GM12878 (cell line): Measurements from ENCODE around the gene RFX7.

Source experiments
- CHD1 ChIP-seq: IDR thresholded peaks from 2 replicates; pipeline ENCODE4 v1.6.1; 2012; ENCODE audit warnings: low read depth, low read length, improper control_type of control experiment
- CTCF ChIP-seq, 3 experiments: IDR thresholded peaks in 2 of 3; conservative IDR thresholded peaks in 1 of 3; 2 replicates each; pipeline ENCODE4 v1.5.1; 2011; ENCODE audit warnings: low read depth in 3 of 3, low read length in 3 of 3, mild to moderate bottlenecking in 3 of 3, control low read depth in 2 of 3, moderate library complexity in 2 of 3, inconsistent platforms in 1 of 3, mixed read lengths in 1 of 3; ENCODE audit not compliant: control insufficient read depth in 2 of 3, insufficient read depth in 1 of 3; ENCODE audit errors: extremely low read depth in 1 of 3
- EP300 ChIP-seq, 2 experiments: fragments of 150-350 bp in 1 of 2; IDR thresholded peaks; 2 replicates each; pipeline ENCODE4 v1.6.1; 2011 to 2012; ENCODE audit warnings: low read depth in 2 of 2, low read length in 2 of 2, borderline replicate concordance in 1 of 2, improper control_type of control experiment in 1 of 2, inconsistent platforms in 1 of 2; ENCODE audit not compliant: control insufficient read depth in 1 of 2
- HCFC1 ChIP-seq: fragments of 150-350 bp; IDR thresholded peaks from 2 replicates; pipeline ENCODE4 v1.6.1; 2014; ENCODE audit warnings: low read length
- MXI1 ChIP-seq: fragments of 150-350 bp; IDR thresholded peaks from 2 replicates; pipeline ENCODE4 v1.6.1; 2011; ENCODE audit warnings: low read depth, mild to moderate bottlenecking, inconsistent platforms, low read length, improper control_type of control experiment
- POLR2AphosphoS5 ChIP-seq: IDR thresholded peaks from 2 replicates; pipeline ENCODE4 v1.6.1; 2011; ENCODE audit warnings: mild to moderate bottlenecking, low read length, inconsistent platforms
- RFX5 ChIP-seq: IDR thresholded peaks from 2 replicates; pipeline ENCODE4 v1.6.1; 2011; ENCODE audit warnings: low read depth, low read length, improper control_type of control experiment
- SMC3 ChIP-seq: IDR thresholded peaks from 2 replicates; pipeline ENCODE4 v1.6.1; 2011; ENCODE audit warnings: low read length, improper control_type of control experiment, borderline replicate concordance
- TARDBP ChIP-seq: IDR thresholded peaks from 2 replicates; pipeline ENCODE4 v1.6.1; 2016; ENCODE audit warnings: borderline replicate concordance
- ZBTB33 ChIP-seq: fragments of 450-650 bp; IDR thresholded peaks from 2 replicates; pipeline ENCODE4 v1.6.1; 2017; ENCODE audit warnings: mild to moderate bottlenecking
- TF ChIP-seq, protein P1 (sequence below): IDR thresholded peaks from 2 replicates; pipeline ENCODE4 v1.6.1; 2012; ENCODE audit warnings: low read depth, low read length, improper control_type of control experiment

- TF ChIP-seq HCFC1 (peak; percentile 70), POLR2AphosphoS5 (peak; percentile 96), SMC3 (peak; percentile 98), MXI1 (peak; percentile 48; the same call in 1 of the 2 replicates), CHD1 (no peak), CTCF (IDR thresholded peaks at IDR 0.05 in 2 of 3, conservative IDR thresholded peaks at IDR 0.05 in 1 of 3; ENCODE audit: control insufficient read depth in 2 of 3, extremely low read depth in 1 of 3, insufficient read depth in 1 of 3, low read depth in 3 of 3, low read length in 3 of 3) (peak; percentile 100; a peak in 5 of 6 replicates), EP300 (IDR thresholded peaks at IDR 0.05; ENCODE audit: borderline replicate concordance in 1 of 2, control insufficient read depth in 1 of 2, low read depth in 2 of 2, low read length in 2 of 2) (no peak), TARDBP (no peak; the same call in 1 of the 2 replicates), RFX5 (no peak), ZBTB33 (no peak)
- TF ChIP-seq, protein P1, sequence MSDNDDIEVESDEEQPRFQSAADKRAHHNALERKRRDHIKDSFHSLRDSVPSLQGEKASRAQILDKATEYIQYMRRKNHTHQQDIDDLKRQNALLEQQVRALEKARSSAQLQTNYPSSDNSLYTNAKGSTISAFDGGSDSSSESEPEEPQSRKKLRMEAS = no peak
These were observed 2.5 kb upstream of the RFX7 start for GRCh38 chr15:56245871-56246814.
